HG02870 (cell line): Measurements from ENCODE around the gene FBXL17.

Source experiments
- ATAC-seq: cut with Tn5 transposase; IDR thresholded peaks from one replicate; pipeline ENCODE4 v1.9.1; 2021; ENCODE audit warnings: mild to moderate bottlenecking, moderate library complexity; ENCODE audit not compliant: unreplicated experiment

The FBXL17 gene

GRCh38 chr5:107826311-107827000 lies 555.4 kb downstream of the FBXL17 start:
- ATAC-seq: no peak

- ATAC-seq: no peak
Measured at GRCh38 chr5:107824821-107825220, 557.1 kb downstream of the FBXL17 start.

GRCh38 chr5:107821288-107821687 lies 560.6 kb downstream of the FBXL17 start:
- no peak for ATAC-seq

GRCh38 chr5:107820429-107820828 lies 561.5 kb downstream of the FBXL17 start:
- ATAC-seq: no peak

GRCh38 chr5:107817951-107818350 lies 563.9 kb downstream of the FBXL17 start:
- no peak for ATAC-seq

GRCh38 chr5:107817436-107817835 lies 564.5 kb downstream of the FBXL17 start:
- ATAC-seq: no peak

- ATAC-seq: no peak
Measured at GRCh38 chr5:107815109-107815508, 566.8 kb downstream of the FBXL17 start.

- ATAC-seq: no peak
Measured at GRCh38 chr5:107814183-107814827, 567.6 kb downstream of the FBXL17 start.

- ATAC-seq: peak; percentile 76
Measured at GRCh38 chr5:107813559-107813958, 568.3 kb downstream of the FBXL17 start.

GRCh38 chr5:107812570-107813141 lies 569.2 kb downstream of the FBXL17 start:
- ATAC-seq: peak; percentile 82

GRCh38 chr5:107809201-107810034 lies 572.5 kb downstream of the FBXL17 start:
- ATAC-seq: no peak
